Gastroesophageal sphincter (tissue), 3 donors: ENCODE data around the gene RPA1.

Experiments used
- EP300 ChIP-seq: sonication (generic); formaldehyde crosslinking; IDR thresholded peaks from one replicate; pipeline ENCODE4 v1.6.1; 2017; ENCODE audit warnings: antibody characterized with exemption, mild to moderate bottlenecking
- POLR2A ChIP-seq, 2 donors: fragments of 450-650 bp; IDR thresholded peaks; one replicate each; pipeline ENCODE4 v1.6.1; 2017; ENCODE audit warnings: antibody characterized with exemption in 2 of 2, mild to moderate bottlenecking in 2 of 2, moderate library complexity in 1 of 2
- POLR2AphosphoS5 ChIP-seq: sonication (generic); formaldehyde crosslinking; IDR thresholded peaks from one replicate; pipeline ENCODE4 v1.6.1; 2017; ENCODE audit warnings: antibody characterized with exemption
- TF ChIP-seq, protein P1 (sequence below), 4 experiments: fragments of 200-600 bp in 2 of 4; fragments of 450-650 bp in 2 of 4; sonication (generic) in 1 of 4; IDR thresholded peaks; one replicate each; pipeline ENCODE4 v1.5.1; 2017 to 2019; ENCODE audit warnings: antibody characterized with exemption in 4 of 4, mild to moderate bottlenecking in 2 of 4, moderate library complexity in 2 of 4

DNA sequence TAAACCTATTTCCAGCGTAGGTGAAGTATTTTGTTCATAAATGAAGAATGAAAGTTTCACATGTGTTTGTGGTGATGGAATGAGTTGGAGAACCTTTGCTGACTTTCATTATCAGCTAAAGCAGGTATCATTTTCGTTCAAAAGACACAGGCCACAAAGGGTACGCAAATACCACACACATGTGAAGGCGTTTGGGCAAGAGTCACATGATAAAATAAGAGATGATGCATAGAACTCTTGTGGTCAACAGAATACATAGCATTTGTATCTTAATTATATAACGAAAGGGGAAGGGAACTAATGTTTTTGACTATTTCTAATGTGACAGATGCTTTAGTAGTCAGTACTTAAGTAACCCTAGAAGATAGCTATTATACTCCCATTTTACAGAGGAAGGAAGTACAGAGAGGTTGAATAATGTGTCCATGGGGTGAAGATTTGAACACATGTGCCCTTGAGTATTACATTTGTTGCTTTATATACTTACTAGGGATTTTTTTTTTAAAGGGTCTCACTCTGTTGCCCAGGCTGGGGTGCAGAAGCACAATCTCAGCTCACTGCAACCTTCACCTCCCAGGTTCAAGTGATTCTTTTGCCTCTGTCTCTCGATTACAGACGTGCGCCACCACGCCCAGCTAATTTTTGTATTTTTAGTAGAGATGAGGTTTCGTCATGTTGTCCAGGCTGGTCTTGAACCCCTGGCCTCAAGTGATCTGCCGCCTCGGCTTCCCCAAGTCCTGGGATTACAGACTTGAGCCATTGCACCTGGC lies 4.8 kb downstream of the RPA1 start:
- TF ChIP-seq, protein P1, sequence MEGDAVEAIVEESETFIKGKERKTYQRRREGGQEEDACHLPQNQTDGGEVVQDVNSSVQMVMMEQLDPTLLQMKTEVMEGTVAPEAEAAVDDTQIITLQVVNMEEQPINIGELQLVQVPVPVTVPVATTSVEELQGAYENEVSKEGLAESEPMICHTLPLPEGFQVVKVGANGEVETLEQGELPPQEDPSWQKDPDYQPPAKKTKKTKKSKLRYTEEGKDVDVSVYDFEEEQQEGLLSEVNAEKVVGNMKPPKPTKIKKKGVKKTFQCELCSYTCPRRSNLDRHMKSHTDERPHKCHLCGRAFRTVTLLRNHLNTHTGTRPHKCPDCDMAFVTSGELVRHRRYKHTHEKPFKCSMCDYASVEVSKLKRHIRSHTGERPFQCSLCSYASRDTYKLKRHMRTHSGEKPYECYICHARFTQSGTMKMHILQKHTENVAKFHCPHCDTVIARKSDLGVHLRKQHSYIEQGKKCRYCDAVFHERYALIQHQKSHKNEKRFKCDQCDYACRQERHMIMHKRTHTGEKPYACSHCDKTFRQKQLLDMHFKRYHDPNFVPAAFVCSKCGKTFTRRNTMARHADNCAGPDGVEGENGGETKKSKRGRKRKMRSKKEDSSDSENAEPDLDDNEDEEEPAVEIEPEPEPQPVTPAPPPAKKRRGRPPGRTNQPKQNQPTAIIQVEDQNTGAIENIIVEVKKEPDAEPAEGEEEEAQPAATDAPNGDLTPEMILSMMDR (IDR thresholded peaks at IDR 0.05): no peak
- TF ChIP-seq POLR2A (IDR thresholded peaks at IDR 0.05): no peak
- TF ChIP-seq POLR2AphosphoS5: no peak
- TF ChIP-seq EP300: no peak
